H1 (cell line): ENCODE data around the gene ZDHHC19. TPM values are rescaled to one million over a fixed set of nuclear protein-coding genes. Genes with fewer than 3 reads are reported as not detected.

ENCODE experiments used
- CTCF ChIA-PET: fragments of 300-600 bp; sonication (Branson Sonifier 250); formaldehyde crosslinking; loops from one replicate; lab custom pipeline; 2021; ENCODE audit not compliant: partially characterized antibody; lab: Charles Lee
- POLR2A ChIA-PET: fragments of 300-600 bp; sonication (Branson Sonifier 250); formaldehyde crosslinking; loops from one replicate; lab custom pipeline; 2021; ENCODE audit warnings: inconsistent platforms; ENCODE audit not compliant: partially characterized antibody; lab: Charles Lee
- DNase-seq, 2 experiments: peaks; one replicate each; pipeline versions ENCODE4 v3.0.0 to v3.0.0-alpha.2; 2010 to 2022; ENCODE audit warnings: low spot score in 2 of 2, low read depth in 1 of 2, mixed read lengths in 1 of 2
- FAIRE-seq: peaks from 2 replicates; lab custom pipeline; 2011; peaks lifted over from hg19 to GRCh38; lab: Jason Lieb, UNC
- H2AFZ ChIP-seq: 2 replicates; pipeline ENCODE4 v1.8.1; 2012; ENCODE audit warnings: low read length, inconsistent platforms
- H2AK5ac ChIP-seq: 2 replicates; pipeline ENCODE4 v1.6.1; 2013; ENCODE audit warnings: low read depth, low read length
- H2BK120ac ChIP-seq: replicated peaks from 2 replicates; pipeline ENCODE3; 2013; ENCODE audit warnings: low read depth, low read length, inconsistent platforms
- H2BK12ac ChIP-seq: 2 replicates; pipeline ENCODE4 v1.6.1; 2013; ENCODE audit warnings: low read depth, low read length
- H2BK15ac ChIP-seq: 2 replicates; pipeline ENCODE4 v1.6.1; 2013; ENCODE audit warnings: low read length
- H2BK20ac ChIP-seq: 2 replicates; pipeline ENCODE4 v1.6.1; 2013; ENCODE audit warnings: low read length
- H2BK5ac ChIP-seq: 2 replicates; pipeline ENCODE4 v1.6.1; 2013; ENCODE audit warnings: low read depth, low read length
- H3K14ac ChIP-seq: 2 replicates; pipeline ENCODE4 v1.6.1; 2013; ENCODE audit warnings: inconsistent platforms; ENCODE audit not compliant: insufficient read length
- H3K18ac ChIP-seq: 2 replicates; pipeline ENCODE4 v1.6.1; 2013; ENCODE audit warnings: low read length; ENCODE audit errors: extremely low read depth
- H3K23ac ChIP-seq: 2 replicates; pipeline ENCODE4 v1.6.1; 2013; ENCODE audit warnings: inconsistent platforms; ENCODE audit not compliant: insufficient read length
- H3K23me2 ChIP-seq: 2 replicates; pipeline ENCODE4 v1.6.1; 2013; ENCODE audit warnings: low read depth, low read length
- H3K27ac ChIP-seq: 2 replicates; pipeline ENCODE4 v1.6.1; 2011; ENCODE audit warnings: low read depth, low read length, inconsistent platforms
- H3K27me3 ChIP-seq, 4 experiments: replicated peaks in 1 of 4; 1 replicate in 1 of 4; 2 replicates in 3 of 4; pipeline versions ENCODE4 v1.6.1 to v1.8.1; 2011 to 2013; ENCODE audit warnings: low read length in 3 of 4, mild to moderate bottlenecking in 3 of 4, inconsistent platforms in 2 of 4, mixed read lengths in 2 of 4, moderate library complexity in 1 of 4; ENCODE audit not compliant: control insufficient read depth in 3 of 4, insufficient read depth in 3 of 4; ENCODE audit errors: extremely low read depth in 1 of 4
- H3K36me3 ChIP-seq, 4 experiments: 2 replicates each; pipeline versions ENCODE4 v1.6.1 to v1.8.1; 2011 to 2013; ENCODE audit warnings: mild to moderate bottlenecking in 4 of 4, low read length in 3 of 4, moderate library complexity in 2 of 4, control low read depth in 1 of 4, inconsistent platforms in 1 of 4; ENCODE audit not compliant: insufficient read depth in 4 of 4, control insufficient read depth in 2 of 4
- H3K4ac ChIP-seq: replicated peaks from 2 replicates; pipeline ENCODE3; 2013; ENCODE audit warnings: low read length, low read depth, mixed read lengths, inconsistent platforms; ENCODE audit not compliant: insufficient read length
- H3K4me1 ChIP-seq, 4 experiments: replicated peaks in 1 of 4; 1 replicate in 1 of 4; 2 replicates in 3 of 4; pipeline versions ENCODE4 v1.6.1 to v1.8.1; 2011 to 2013; ENCODE audit warnings: low read length in 3 of 4, inconsistent platforms in 2 of 4, mixed read lengths in 1 of 4; ENCODE audit not compliant: insufficient read depth in 4 of 4, control insufficient read depth in 3 of 4
- H3K4me2 ChIP-seq, 2 experiments: 2 replicates each; pipeline versions ENCODE4 v1.6.1 to v1.8.1; 2011 to 2013; ENCODE audit warnings: low read depth in 2 of 2, low read length in 2 of 2, control low read depth in 1 of 2, inconsistent platforms in 1 of 2, mild to moderate bottlenecking in 1 of 2; ENCODE audit not compliant: insufficient read depth in 1 of 2
- H3K4me3 ChIP-seq, 4 experiments: fragments of 200-600, 300-600 bp in 1 of 4; sonication (generic), shearing (Covaris generic), sonication (Bioruptor Twin) in 1 of 4; 2 replicates each; pipeline versions ENCODE4 v1.5.1 to v1.8.1; 2011 to 2016; ENCODE audit warnings: low read length in 4 of 4, low read depth in 3 of 4, control low read depth in 2 of 4, inconsistent platforms in 2 of 4, mild to moderate bottlenecking in 2 of 4, mixed read lengths in 1 of 4, moderate library complexity in 1 of 4; ENCODE audit not compliant: insufficient read depth in 2 of 4; ENCODE audit errors: extremely low read depth in 1 of 4
- H3K56ac ChIP-seq: replicated peaks from 2 replicates; pipeline ENCODE3; 2013; ENCODE audit warnings: low read depth, mild to moderate bottlenecking, mixed read lengths, low read length, inconsistent platforms; ENCODE audit not compliant: insufficient read length
- H3K79me1 ChIP-seq: 2 replicates; pipeline ENCODE4 v1.6.1; 2013; ENCODE audit warnings: low read depth, low read length, control low read depth
- H3K79me2 ChIP-seq, 2 experiments: 2 replicates each; pipeline versions ENCODE4 v1.6.1 to v1.8.1; 2012 to 2013; ENCODE audit warnings: low read length in 2 of 2, mild to moderate bottlenecking in 2 of 2, inconsistent platforms in 1 of 2; ENCODE audit not compliant: insufficient read depth in 2 of 2, control insufficient read depth in 1 of 2
- H3K9ac ChIP-seq, 4 experiments: replicated peaks in 1 of 4; 1 replicate in 1 of 4; 2 replicates in 3 of 4; pipeline versions ENCODE4 v1.6.1 to v1.8.1; 2011 to 2013; ENCODE audit warnings: low read depth in 3 of 4, low read length in 3 of 4, control low read depth in 2 of 4, mild to moderate bottlenecking in 2 of 4, moderate library complexity in 2 of 4, inconsistent platforms in 1 of 4; ENCODE audit errors: extremely low read depth in 1 of 4
- H3K9me3 ChIP-seq, 2 experiments: 2 replicates each; pipeline versions ENCODE4 v1.6.1 to v1.8.1; 2012 to 2013; ENCODE audit warnings: mild to moderate bottlenecking in 2 of 2, moderate library complexity in 2 of 2, control low read depth in 1 of 2, inconsistent platforms in 1 of 2, low read depth in 1 of 2, low read length in 1 of 2, mixed read lengths in 1 of 2; ENCODE audit not compliant: insufficient read depth in 2 of 2
- H4K20me1 ChIP-seq, 2 experiments: replicated peaks in 1 of 2; 2 replicates each; pipeline versions ENCODE3 to v1.8.1; 2011 to 2013; ENCODE audit warnings: inconsistent platforms in 2 of 2, low read length in 2 of 2, mild to moderate bottlenecking in 1 of 2; ENCODE audit not compliant: insufficient read depth in 2 of 2, control insufficient read depth in 1 of 2
- H4K5ac ChIP-seq: 2 replicates; pipeline ENCODE4 v1.6.1; 2013; ENCODE audit warnings: low read length, low read depth, mixed read lengths, inconsistent platforms; ENCODE audit not compliant: insufficient read length
- H4K8ac ChIP-seq: 2 replicates; pipeline ENCODE4 v1.8.0; 2013; ENCODE audit warnings: mild to moderate bottlenecking, moderate library complexity, low read length, inconsistent platforms; ENCODE audit not compliant: insufficient read depth; ENCODE audit errors: extremely low read depth
- H4K91ac ChIP-seq: replicated peaks from 2 replicates; pipeline ENCODE3; 2013; ENCODE audit warnings: low read length, mixed read lengths, inconsistent platforms; ENCODE audit not compliant: insufficient read length
- SIX5 ChIP-seq: IDR thresholded peaks from 2 replicates; pipeline ENCODE4 v1.6.1; 2011; ENCODE audit warnings: mild to moderate bottlenecking, low read depth, low read length
- WGBS, 2 experiments: shearing (Covaris generic) in 1 of 2; methylation state at CpG; one replicate each; pipeline versions ENCODE4 v1.1.6 to v1.1.7; 2013 to 2015; ENCODE audit warnings: low lambda C conversion rate in 2 of 2, mixed read lengths in 2 of 2, inconsistent platforms in 1 of 2, low coverage in 1 of 2, missing lambda C conversion rate in 1 of 2; ENCODE audit not compliant: insufficient replicate concordance in 2 of 2, insufficient coverage in 1 of 2, insufficient read length in 1 of 2; ENCODE audit errors: extremely low coverage in 1 of 2, missing lambda C conversion rate in 1 of 2; 5-methylcytosine and 5-hydroxymethylcytosine counted together
- polyA plus RNA-seq, 7 experiments: library from polyadenylated mRNA; depleted of rRNA in 3 of 7; stranded (reverse) in 5 of 7; unstranded in 2 of 7; fragments of >200 nt in 5 of 7; fragments of 200-250 nt in 2 of 7; gene quantifications; 1 replicate in 5 of 7; 2 replicates in 1 of 7; 4 replicates in 1 of 7; pipeline versions ENCODE4 v1.2.1 to v1.2.3, GENCODE V29; 2011 to 2013; ENCODE audit warnings: missing spikeins in 2 of 7, mixed read lengths in 2 of 7
- total RNA-seq: library from RNA; stranded (reverse); fragmentation: NEBNext Ultra II Directional; extraction: Animal tissue kit (Norgen Biotek cat#: 25700); gene quantifications from 2 replicates; pipeline ENCODE4 v1.2.1, GENCODE V29; 2021

ZDHHC19 gene
- total and polyA plus RNA-seq, 2 of the 8 experiments (the other 6 are each of a cell fraction or from before 2014, with no cell fraction given) = 2.5 to 4.1 TPM

- Histone ChIP-seq H3K23ac (no peak overlapping the region), H2BK20ac (no peak overlapping the region), H3K9ac (no peak overlapping the region), H4K91ac (no peak overlapping the region), H3K14ac (no peak overlapping the region), H3K27ac (no peak overlapping the region), H4K20me1 (no peaks in the 10 kb centered on the region), H3K79me2 (no peaks in the 10 kb centered on the region), H3K23me2 (no peaks in the 10 kb centered on the region), H2AK5ac (no peak overlapping the region)
- FAIRE-seq = no peak
- TF ChIP-seq SIX5 = no peak
- TF ChIP-seq, all 59 proteins: peak for 0
- Histone ChIP-seq H3K56ac (no peak overlapping the region), H2AFZ (no peak overlapping the region), H2BK120ac (no peak overlapping the region), H3K9me3 (peaks cover 2 to 4% of the 10 kb centered on the region in 2 experiments; a peak in 1 of 4 replicates), H2BK15ac (no peak overlapping the region), H3K4me3 (no peak overlapping the region), H2BK12ac (peak overlapping the region; percentile 92; the same call in 1 of the 2 replicates), H3K4me2 (no peak overlapping the region), H3K79me1 (no peaks in the 10 kb centered on the region), H3K36me3 (no peaks in the 10 kb centered on the region), H4K8ac (peak overlapping the region; percentile 30; the same call in 1 of the 2 replicates), H3K18ac (peak overlapping the region; percentile 83; the same call in 1 of the 2 replicates), H4K5ac (no peak overlapping the region), H3K4me1 (peaks cover 4 to 14% (median 10%) of the 10 kb centered on the region in 4 experiments; a peak in 6 of 7 replicates), H2BK5ac (no peak overlapping the region), H3K27me3 (no peaks in the 10 kb centered on the region), H3K4ac (no peak overlapping the region)
- WGBS, 2 experiments = 85% methylated on average over 8 of the region's 9 CpGs; no CpG with 5 or more reads in 1 of the 2 experiments
- CTCF ChIA-PET = interaction anchor here (0.6 to 2.0 kb wide), 8 partner anchors 16 to 89 kb away, joined by 3 to 8 read pairs (median 4); no protein-coding TSS in a partner anchor
- DNase-seq = no peak
- POLR2A ChIA-PET = interaction anchor here (1.2 kb wide), 1 partner anchor 35 kb away, joined by 3 read pairs; no protein-coding TSS in a partner anchor
Measured at GRCh38 chr3:196180346-196180745, 30.9 kb downstream of the ZDHHC19 start.
